GM12872 (cell line): Measurements from ENCODE around the gene ADD1.

Source experiments
- TF ChIP-seq, protein P1 (sequence below): IDR thresholded peaks from 3 replicates; pipeline ENCODE4 v1.5.1; 2011; ENCODE audit warnings: low read depth, mild to moderate bottlenecking, low read length, moderate library complexity; ENCODE audit not compliant: insufficient read depth

The ADD1 gene

GRCh38 chr4:2940267-2941137, 96.9 kb downstream of the ADD1 start:
- TF ChIP-seq, protein P1, sequence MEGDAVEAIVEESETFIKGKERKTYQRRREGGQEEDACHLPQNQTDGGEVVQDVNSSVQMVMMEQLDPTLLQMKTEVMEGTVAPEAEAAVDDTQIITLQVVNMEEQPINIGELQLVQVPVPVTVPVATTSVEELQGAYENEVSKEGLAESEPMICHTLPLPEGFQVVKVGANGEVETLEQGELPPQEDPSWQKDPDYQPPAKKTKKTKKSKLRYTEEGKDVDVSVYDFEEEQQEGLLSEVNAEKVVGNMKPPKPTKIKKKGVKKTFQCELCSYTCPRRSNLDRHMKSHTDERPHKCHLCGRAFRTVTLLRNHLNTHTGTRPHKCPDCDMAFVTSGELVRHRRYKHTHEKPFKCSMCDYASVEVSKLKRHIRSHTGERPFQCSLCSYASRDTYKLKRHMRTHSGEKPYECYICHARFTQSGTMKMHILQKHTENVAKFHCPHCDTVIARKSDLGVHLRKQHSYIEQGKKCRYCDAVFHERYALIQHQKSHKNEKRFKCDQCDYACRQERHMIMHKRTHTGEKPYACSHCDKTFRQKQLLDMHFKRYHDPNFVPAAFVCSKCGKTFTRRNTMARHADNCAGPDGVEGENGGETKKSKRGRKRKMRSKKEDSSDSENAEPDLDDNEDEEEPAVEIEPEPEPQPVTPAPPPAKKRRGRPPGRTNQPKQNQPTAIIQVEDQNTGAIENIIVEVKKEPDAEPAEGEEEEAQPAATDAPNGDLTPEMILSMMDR: no peak

GRCh38 chr4:2941138-2942036, 97.7 kb downstream of the ADD1 start:
- TF ChIP-seq, protein P1: no peak

DNA sequence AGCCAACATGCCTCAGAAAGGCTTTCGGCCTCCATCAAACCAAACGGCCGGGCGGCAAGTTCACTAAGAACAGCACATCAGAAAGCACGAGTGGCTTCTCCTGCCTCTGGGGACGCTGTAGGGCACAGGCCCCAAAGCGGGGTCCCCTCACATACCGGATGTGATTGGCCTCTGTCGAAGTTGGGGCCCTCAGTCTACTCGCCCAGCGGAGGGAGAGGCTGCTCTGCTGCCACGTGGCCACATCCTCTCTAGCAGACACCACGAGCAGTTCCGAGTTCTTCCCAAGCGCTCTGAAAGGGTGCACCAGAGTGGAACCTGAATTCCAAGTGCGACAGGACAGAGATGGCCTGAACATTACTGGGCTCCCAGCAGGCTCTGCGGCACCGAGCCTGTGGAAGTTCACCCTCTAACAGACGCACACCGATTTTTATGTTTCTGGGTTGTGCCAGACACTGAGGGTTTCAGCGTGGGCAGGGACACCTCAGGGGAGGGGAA, 98.4 kb downstream of the ADD1 start:
- TF ChIP-seq, protein P1: no peak

- TF ChIP-seq, protein P1: no peak
Observed at GRCh38 chr4:2942532-2943363, 99.1 kb downstream of the ADD1 start.

DNA sequence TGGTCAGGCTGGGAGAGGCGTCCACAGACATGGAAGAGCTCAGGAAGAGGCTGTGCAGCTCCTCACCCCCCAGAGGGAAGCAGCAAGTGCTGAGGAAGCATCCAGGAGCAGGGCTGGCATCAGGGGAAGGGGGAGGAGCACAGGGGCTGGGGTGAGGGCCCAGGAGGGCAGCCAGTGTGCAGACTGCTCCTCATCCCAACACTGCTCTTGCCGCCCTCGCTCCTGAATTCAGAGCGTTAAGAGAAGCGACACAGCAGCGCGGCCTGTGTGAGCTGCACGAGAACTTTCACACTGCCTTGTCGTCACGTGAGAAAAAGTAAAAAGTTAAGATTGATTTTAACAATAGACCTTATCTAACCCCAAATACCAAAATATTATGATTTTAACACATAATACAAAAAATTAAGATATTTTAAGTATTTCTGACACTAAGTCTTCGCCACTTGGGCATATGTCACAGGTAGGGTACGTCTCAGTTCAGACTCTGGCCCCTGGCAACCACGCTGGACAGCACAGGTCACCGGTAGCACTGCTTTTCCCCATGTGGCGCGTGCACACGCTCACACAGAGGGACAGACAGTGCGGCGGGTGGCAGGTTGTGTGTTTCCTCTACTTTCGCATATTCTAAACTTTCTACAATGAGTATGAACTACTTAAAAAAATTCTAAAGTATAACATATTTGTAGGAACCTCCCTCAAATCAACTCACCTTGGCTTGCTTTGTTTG, 99.9 kb downstream of the ADD1 start:
- TF ChIP-seq, protein P1: no peak

GRCh38 chr4:2944091-2944482, 100.4 kb downstream of the ADD1 start:
- TF ChIP-seq, protein P1: no peak
